ENCODE measurements around the gene TPMT.
A peak's percentile ranks its signal among the peaks of the same experiment; 100 is the strongest.

DNA sequence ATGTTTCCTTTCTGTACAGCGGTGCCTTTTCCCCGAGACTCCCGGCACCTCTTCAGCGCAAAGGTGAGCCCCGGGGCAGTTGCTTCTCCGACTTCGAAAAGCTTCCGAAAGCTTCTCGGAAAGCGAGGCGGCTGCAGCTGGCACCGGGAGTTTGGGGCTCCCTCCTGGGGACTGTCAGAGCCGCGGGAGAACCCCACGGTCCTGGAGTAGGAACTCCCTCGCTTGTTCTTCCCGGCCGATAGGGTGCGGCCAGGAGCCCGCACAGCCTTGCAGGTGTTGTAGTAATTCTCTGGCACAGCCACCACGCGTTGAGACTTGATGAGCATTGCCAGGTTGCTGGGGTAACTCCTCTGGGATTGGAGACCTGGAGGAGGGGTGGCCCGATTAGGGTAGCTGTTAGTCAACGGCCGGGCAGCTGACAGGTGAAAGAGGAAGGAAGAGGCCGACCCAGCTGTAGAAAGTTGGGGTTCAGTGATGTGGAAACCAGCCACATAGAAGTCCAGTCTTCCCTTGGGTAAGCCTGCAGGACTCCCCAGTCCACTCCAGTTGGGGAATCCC is 1.1 kb upstream of the TPMT start:
- TF ChIP-seq CTCF (IDR thresholded peaks at IDR 0.05) = peak in 1 of 3 donors; percentile 30
- no peak for TF ChIP-seq POLR2A (IDR thresholded peaks at IDR 0.05)

All from breast epithelium (tissue), 3 donors.